AG04449 (cell line): ENCODE measurements around the gene CHMP4B.

Experiments used
- CTCF ChIA-PET: fragments of 350-600 bp; formaldehyde crosslinking; extraction: SDS; loops from one replicate; lab custom pipeline; 2021; ENCODE audit warnings: antibody characterized with exemption; lab: Yijun Ruan, JAX
- POLR2A ChIA-PET: fragments of 400-600, 350-600 bp; formaldehyde crosslinking; extraction: SDS; loops from one replicate; lab custom pipeline; 2020; ENCODE audit warnings: antibody characterized with exemption, inconsistent platforms; lab: Yijun Ruan, JAX
- DNase-seq: peaks from one replicate; pipeline ENCODE4 v3.0.0-alpha.2; 2010; ENCODE audit warnings: low read depth, low spot score
- H3K4me3 ChIP-seq: 2 replicates; pipeline ENCODE4 v1.5.1; 2011; ENCODE audit warnings: low read depth, mild to moderate bottlenecking, control low read depth, low read length
- CTCF ChIP-seq: IDR thresholded peaks from one replicate; pipeline ENCODE4 v1.5.1; 2011; ENCODE audit warnings: mild to moderate bottlenecking, moderate library complexity, low read length, control low read depth, inconsistent platforms; ENCODE audit not compliant: insufficient read depth; ENCODE audit errors: missing control alignments

Gene CHMP4B

DNA sequence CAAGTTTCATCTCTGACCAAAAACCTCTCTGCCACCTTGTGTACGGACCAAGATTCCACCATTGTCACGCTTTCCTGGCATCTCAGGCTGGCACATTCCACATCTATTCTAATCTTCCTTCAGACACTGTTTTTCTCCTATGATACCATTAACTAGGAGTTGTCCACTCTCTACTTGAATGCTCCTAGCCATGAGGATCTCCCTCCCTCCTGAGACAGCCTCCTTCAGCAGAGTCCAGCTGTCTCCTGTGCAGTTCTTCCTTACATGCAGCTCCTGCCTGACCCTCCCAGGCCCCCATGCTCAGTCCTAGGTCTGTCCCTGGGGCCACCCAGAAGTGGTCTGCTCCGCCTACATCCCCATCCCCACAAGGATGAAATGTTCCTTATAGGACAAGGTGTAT, 90.9 kb downstream of the CHMP4B start:
- no peak overlapping the region for H3K4me3 ChIP-seq
- no peak for DNase-seq
- no peak for TF ChIP-seq CTCF
- ChIA-PET POLR2A (no interaction called here), CTCF (no interaction called here)
